Measurements from ENCODE around the gene GMNN. TPM values are rescaled to one million over a fixed set of nuclear protein-coding genes. Genes with fewer than 3 reads are reported as not detected.

GMNN gene
- total and polyA plus RNA-seq, 2 experiments from 2014 or later: 88.2 to 202 TPM

GRCh38 chr6:24744911-24745310 lies 29.8 kb upstream of the GMNN start:
- no peaks in the 10 kb centered on the region for H3K36me3 ChIP-seq (ENCODE audit: insufficient read depth)
- Mint-ChIP-seq H3K27me3 (ENCODE audit: insufficient read depth, low read depth, poor library complexity) (no peaks in the 10 kb centered on the region), H3K27ac (no peak overlapping the region), H3K9me3 (no peaks in the 10 kb centered on the region), H3K4me3 (no peak overlapping the region), H3K36me3 (ENCODE audit: low read depth) (no peaks in the 10 kb centered on the region), H3K4me1 (no peaks in the 10 kb centered on the region)
- H3K79me2 ChIP-seq (replicated peaks; ENCODE audit: insufficient read depth): no peaks in the 10 kb centered on the region
- DNase-seq (ENCODE audit: low spot score) (no peak), ATAC-seq (no peak)
- no peaks in the 10 kb centered on the region for H4K20me1 ChIP-seq (replicated peaks; ENCODE audit: insufficient read depth)
- H2AFZ ChIP-seq: no peak overlapping the region
- H3K4me3 ChIP-seq: no peak overlapping the region
- 0 out of 2 replicates have a peak, but pooled peaks cover 2% of the 10 kb centered on the region for H3F3A ChIP-seq (replicated peaks; ENCODE audit: low read depth)
- H3K4me2 ChIP-seq: no peak overlapping the region
- H3K27ac ChIP-seq (ENCODE audit: low read depth): no peak overlapping the region
- H3K27me3 ChIP-seq (ENCODE audit: insufficient read depth): no peaks in the 10 kb centered on the region
- peaks cover 8% of the 10 kb centered on the region; the same call in 1 of the 2 replicates for H3K9me2 ChIP-seq (ENCODE audit: insufficient read depth)
- no peaks in the 10 kb centered on the region for H3K4me1 ChIP-seq (ENCODE audit: insufficient read depth)
- no peak for TF ChIP-seq CTCF (conservative IDR thresholded peaks at IDR 0.05; ENCODE audit: low read depth in 2 of 2)
- TF ChIP-seq ZNF462 (CRISPR knock-in tag; IDR thresholded peaks at IDR 0.05): no peak
- TF ChIP-seq JUNB (IDR thresholded peaks at IDR 0.05; ENCODE audit: unreplicated experiment): no peak
- no peak for TF ChIP-seq ZNF114 (CRISPR knock-in tag; IDR thresholded peaks at IDR 0.05)
- TF ChIP-seq ZNF331 (CRISPR knock-in tag; IDR thresholded peaks at IDR 0.05; ENCODE audit: low read depth): no peak
- TF ChIP-seq EZH2phosphoT487 (IDR thresholded peaks at IDR 0.05; ENCODE audit: unreplicated experiment): no peak
- TF ChIP-seq CREB1 (CRISPR knock-in tag; IDR thresholded peaks at IDR 0.05; ENCODE audit: low read depth): no peak
- no peak for TF ChIP-seq POLR2AphosphoS5 (IDR thresholded peaks at IDR 0.05; ENCODE audit: low read depth)
- no peak for TF ChIP-seq STAT1 (IDR thresholded peaks at IDR 0.05; ENCODE audit: unreplicated experiment)
- no peak for TF ChIP-seq ETS1 (IDR thresholded peaks at IDR 0.05)
